Fibroblast of lung (primary cell): ENCODE data around the gene ZNF800.

ENCODE experiments used
- CTCF ChIP-seq, 2 donors: IDR thresholded peaks in 1 of 2; conservative IDR thresholded peaks in 1 of 2; 1 replicate in 1 of 2; 2 replicates in 1 of 2; pipeline ENCODE4 v1.5.1; 2011 to 2012; ENCODE audit warnings: low read length in 2 of 2, control low read depth in 1 of 2, inconsistent platforms in 1 of 2, low read depth in 1 of 2, mild to moderate bottlenecking in 1 of 2
- EZH2 ChIP-seq: IDR thresholded peaks from 2 replicates; pipeline ENCODE4 v1.5.1; 2012; ENCODE audit warnings: low read length, control low read depth, mild to moderate bottlenecking; ENCODE audit errors: missing control alignments

DNA sequence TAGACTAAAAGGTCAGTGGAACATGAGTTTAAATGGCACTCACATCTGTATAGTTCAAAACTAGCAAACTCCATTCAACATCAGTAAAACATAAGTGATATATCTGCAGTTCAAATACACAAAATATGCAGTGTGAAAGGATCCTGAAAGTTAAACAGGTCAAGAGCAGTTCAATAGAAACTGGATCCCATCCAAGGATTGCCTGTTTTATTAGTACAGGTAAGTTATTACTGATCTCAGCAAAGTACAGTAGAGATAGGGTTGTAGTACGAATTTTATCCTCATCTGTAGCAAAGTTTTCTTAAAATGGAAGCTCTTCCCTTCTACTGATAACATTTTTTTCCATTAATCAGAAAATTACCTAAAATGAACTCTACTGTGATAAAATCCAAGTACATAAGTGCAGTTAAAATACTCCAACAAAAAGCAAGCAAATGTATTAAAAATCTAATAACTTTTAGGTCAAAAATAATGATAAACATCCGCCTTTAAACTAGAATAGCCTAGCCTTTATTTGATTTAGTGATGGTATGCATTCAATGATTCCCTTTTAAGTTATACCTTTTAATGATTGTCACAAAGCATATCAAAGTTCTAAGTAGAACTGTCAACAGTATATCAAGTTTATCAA is 2.2 kb downstream of the ZNF800 start:
- TF ChIP-seq CTCF (conservative IDR thresholded peaks at IDR 0.05 in 1 of 2, IDR thresholded peaks at IDR 0.05 in 1 of 2; ENCODE audit: low read depth in 1 of 2, low read length in 2 of 2) = no peak
- TF ChIP-seq EZH2 = no peak
